Uterine smooth muscle cell (primary cell): ENCODE results near the gene MPP4. TPM values are rescaled to one million over a fixed set of nuclear protein-coding genes. Genes with fewer than 3 reads are reported as not detected.

ENCODE experiments used
- total RNA-seq: library from RNA; depleted of rRNA; stranded (reverse); fragments of >200 nt; gene quantifications from 2 replicates; pipeline ENCODE4 v1.2.3, GENCODE V29; 2014

Gene MPP4
- 2.0 and 4.0 TPM in 2 replicates for total RNA-seq

GRCh38 chr2:201698588-201699226 lies at the start of gene MPP4:
MPP4 (minus strand) TSS chr2:201698644; CDS start chr2:201693954, 4,690 bp downstream.

GRCh38 chr2:201643216-201643890 lies 55.1 kb downstream of the MPP4 start, which contains the start of gene TMEM237:
TMEM237 (minus strand) TSS chr2:201643503; CDS start chr2:201643400, 103 bp downstream.

Other genes starting within 250 kb of the MPP4 start
- 63.4 and 68.9 TPM in 2 replicates for gene TRAK2, start 247.2 kb downstream of the MPP4 start, total RNA-seq
- 56.7 and 57.8 TPM in 2 replicates for gene STRADB, start 246.9 kb downstream of the MPP4 start, total RNA-seq
- 37.7 and 44.3 TPM in 2 replicates for gene TMEM237, start 55.1 kb downstream of the MPP4 start, total RNA-seq
- gene ALS2, start 82.3 kb upstream of the MPP4 start, total RNA-seq, result 33.2 and 35.1 TPM in 2 replicates
- 3.1 and 3.4 TPM in 2 replicates for gene CDK15, start 107.9 kb upstream of the MPP4 start, total RNA-seq